ENCODE results near the gene SENP8.
A peak's percentile ranks its signal among the peaks of the same experiment; 100 is the strongest.
"Not testable (repeated sequence)": the region's sequence is repeated elsewhere in the genome, so short reads cannot be mapped to it uniquely, and the experiment has no call there.

Gene SENP8

DNA sequence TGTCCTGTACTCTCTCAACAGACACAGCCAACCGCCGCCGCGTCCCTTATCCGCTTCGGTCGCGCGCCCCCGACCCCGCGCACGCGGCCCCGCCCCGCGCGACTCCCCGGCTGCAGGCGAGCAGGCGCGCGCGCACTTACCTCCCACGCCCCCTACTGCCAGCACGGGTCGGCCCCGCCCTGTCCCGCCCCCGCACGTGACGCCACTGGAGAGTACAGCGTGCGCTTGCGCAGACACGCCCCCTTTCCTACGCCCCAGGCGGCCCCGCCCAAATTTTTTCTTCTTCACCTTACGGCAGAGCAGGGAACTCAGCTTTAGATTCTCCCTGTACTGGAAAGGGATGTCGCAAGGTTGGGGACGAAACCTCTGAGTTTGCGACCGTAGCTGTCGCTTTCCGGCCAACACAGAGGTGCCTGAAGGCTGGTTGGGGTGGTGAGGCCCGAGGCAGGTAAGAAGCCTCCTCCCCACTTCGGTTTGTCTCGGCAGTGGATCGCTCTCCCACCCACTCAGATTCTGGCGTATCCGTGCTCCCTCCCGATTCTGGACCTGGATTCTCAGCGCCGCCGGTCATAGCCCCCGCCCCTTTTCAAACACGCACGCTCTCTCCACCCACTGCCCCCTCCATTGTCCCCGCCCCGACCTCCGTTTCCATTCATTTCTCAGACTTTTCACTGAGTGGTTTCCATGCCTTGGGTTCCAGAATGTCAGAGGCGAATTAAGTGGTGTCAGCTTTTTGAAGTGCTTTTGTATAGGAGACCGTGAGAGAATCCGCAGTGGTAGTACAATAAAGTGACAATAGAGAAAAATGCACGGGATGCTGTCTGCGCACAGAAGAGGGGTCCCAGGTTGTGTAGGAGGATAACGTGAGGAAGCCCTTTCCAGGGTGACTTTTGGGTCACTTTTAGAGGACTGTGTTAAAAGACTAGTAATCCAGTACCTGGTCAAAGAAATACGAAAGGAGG, at the start of gene SENP8, which contains the start of gene MYO9A:
Gene SENP8 (plus strand): TSS at position 387 of the 962 bp plus-strand sequence. CDS start 21,221 bp downstream, outside the sequence.
Gene MYO9A (minus strand): TSS at position 134 of the 962 bp plus-strand sequence. CDS start 71,587 bp downstream, outside the sequence.
- peaks cover 34% of the 10 kb centered on the region for H3K4me1 Mint-ChIP-seq (ENCODE audit: low read depth)
- H3K9me3 Mint-ChIP-seq: no peaks in the 10 kb centered on the region
- peak within 1 kb of the TSS; percentile 99 for H3K27ac Mint-ChIP-seq
- H3K4me3 Mint-ChIP-seq: peak within 1 kb of the TSS; percentile 96
- H3K27me3 Mint-ChIP-seq: no peaks in the 10 kb centered on the region
- peak; percentile 99 for DNase-seq
- H3K36me3 Mint-ChIP-seq (ENCODE audit: low read depth): peaks cover 13% of the 10 kb centered on the region

DNA sequence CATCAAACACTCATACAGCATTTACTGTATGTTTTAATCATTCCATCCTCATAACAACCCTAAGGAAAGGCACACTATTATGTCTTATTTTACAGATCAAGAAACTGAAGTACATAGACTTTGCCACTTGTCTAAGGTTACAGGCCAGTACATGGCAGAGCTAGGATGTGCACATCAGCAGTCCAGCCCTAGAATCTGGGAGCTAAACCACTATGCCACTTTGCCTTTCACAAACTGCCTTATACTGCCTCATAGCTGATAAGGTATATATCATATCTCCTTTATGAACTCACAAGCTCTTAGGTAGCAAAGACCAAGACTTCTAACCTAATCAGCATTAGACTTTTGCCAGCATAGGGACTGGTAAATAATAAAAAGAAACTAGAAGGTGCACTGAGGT, 49.3 kb upstream of the SENP8 start:
- peaks cover 13% of the 10 kb centered on the region for H3K4me1 Mint-ChIP-seq (ENCODE audit: low read depth)

DNA sequence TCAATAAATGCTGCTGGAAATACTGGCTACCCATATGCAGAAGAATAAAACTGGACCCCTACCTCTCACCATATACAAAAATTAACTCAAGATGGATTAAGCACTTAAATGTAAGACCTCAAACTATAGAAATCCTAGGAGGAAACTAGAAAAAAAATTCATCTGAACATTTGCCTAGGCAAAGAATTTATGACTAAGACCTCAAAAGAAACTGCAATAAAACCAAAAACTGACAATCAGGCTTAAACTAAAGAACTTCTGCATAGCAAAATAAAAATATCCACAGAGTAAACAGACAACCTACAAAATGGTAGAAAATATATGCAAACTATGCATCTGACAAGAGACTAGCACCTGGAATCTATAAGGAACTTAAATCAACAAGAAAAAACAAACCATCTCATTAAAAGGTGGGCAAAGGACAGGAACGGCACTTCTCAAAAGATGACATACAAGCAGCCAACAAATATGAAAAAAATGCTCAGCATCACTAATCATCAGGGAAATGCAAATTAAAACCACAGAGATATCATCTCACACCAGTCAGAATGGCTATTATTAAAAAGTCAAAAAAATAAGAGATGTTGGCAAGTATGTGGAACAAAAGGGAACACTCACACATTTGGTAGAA, 47.3 kb upstream of the SENP8 start:
- peaks cover 14% of the 10 kb centered on the region for H3K4me1 Mint-ChIP-seq (ENCODE audit: low read depth)
- H3K36me3 Mint-ChIP-seq (ENCODE audit: low read depth): peaks cover 3% of the 10 kb centered on the region
- DNase-seq: no peak
- no peak overlapping the region for H3K27ac Mint-ChIP-seq
- no peak overlapping the region for H3K4me3 Mint-ChIP-seq
- no peaks in the 10 kb centered on the region for H3K9me3 Mint-ChIP-seq
- H3K27me3 Mint-ChIP-seq: no peaks in the 10 kb centered on the region

More for the DNA sequence above, 49.3 kb upstream of the SENP8 start:
- Mint-ChIP-seq H3K36me3 (ENCODE audit: low read depth) (peaks cover 3% of the 10 kb centered on the region), H3K9me3 (peaks cover 5% of the 10 kb centered on the region), H3K4me3 (no peak overlapping the region), H3K27me3 (no peaks in the 10 kb centered on the region), H3K27ac (no peak overlapping the region)
- DNase-seq: no peak

DNA sequence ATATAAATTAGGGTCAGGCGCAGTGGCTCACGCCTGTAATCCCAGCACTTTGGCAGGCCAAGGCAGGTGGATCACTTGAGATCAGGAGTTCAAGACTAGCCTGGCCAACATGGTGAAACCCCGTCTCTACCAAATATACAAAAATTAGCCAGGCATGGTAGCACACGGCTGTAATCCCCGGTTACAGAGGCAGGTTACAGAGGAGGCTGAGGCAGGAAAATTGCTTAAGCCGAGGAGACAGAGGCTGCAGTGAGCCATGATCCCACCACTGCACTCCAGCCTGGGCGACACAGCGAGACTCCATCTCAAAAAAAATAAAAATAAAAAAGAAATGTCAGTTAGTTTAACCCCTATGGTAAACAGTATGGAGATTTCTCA, 46.8 kb upstream of the SENP8 start:
- H3K4me3 Mint-ChIP-seq; H3K9me3 Mint-ChIP-seq; DNase-seq; H3K27ac Mint-ChIP-seq; H3K27me3 Mint-ChIP-seq; H3K36me3 Mint-ChIP-seq (ENCODE audit: low read depth): not testable (repeated sequence)
- peaks cover 15% of the 10 kb centered on the region for H3K4me1 Mint-ChIP-seq (ENCODE audit: low read depth)

DNA sequence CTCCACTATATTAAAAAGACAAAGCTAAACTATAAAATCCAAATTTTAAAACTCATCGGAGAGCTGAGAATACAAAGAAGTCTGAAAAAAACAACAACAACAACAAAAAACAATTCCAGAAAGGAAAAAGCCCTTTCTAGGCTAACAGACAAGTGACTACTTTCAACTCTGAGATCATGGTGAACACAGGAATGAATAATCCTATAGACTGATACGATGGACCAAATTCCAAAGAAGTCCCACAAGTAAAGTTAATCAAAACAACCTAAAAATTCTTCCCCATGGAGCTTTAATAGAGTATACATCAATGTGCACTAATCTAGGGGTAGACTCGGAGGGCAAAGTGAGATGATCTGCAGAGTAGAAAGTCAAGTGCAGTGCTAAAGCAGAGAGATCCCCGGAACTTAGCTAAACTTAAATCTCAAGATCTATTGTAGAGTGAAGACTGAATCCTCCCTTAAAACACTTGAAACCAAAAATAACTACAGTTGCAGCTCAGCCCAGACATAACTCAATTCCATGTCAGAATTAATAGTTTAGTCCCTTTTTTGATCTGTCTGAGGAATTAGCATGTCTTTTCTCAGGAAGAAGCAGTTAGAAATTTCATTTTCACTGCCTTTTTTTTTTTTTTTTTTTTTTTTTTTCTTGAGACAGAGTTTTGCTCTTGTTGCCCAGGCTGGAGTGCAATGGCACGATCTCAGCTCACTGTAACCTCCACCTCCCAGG, 43.7 kb upstream of the SENP8 start:
- no peak for DNase-seq
- H3K27ac Mint-ChIP-seq: no peak overlapping the region
- H3K9me3 Mint-ChIP-seq: no peaks in the 10 kb centered on the region
- peaks cover 3% of the 10 kb centered on the region for H3K36me3 Mint-ChIP-seq (ENCODE audit: low read depth)
- no peak overlapping the region for H3K4me3 Mint-ChIP-seq
- H3K4me1 Mint-ChIP-seq (ENCODE audit: low read depth): peaks cover 28% of the 10 kb centered on the region
- H3K27me3 Mint-ChIP-seq: no peaks in the 10 kb centered on the region

DNA sequence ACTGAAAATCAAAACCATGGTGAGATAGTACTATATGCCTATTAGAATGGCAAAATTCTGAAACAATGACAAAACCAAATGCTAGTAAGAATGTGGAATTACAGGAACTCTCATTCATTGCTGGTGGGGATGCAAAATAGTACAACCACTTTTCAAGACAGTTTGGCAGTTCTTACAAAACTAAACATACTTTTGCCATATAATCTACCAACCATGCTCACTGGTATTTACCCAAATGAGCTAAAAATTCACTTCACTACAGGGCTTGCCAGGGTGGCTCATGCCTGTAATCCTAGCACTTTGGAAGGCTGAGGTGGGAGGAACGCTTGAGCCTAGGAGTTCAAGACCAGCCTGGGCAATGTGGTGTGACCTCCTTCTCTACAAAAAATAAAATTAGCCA, 40.3 kb upstream of the SENP8 start:
- peaks cover under 1% of the 10 kb centered on the region for H3K9me3 Mint-ChIP-seq
- no peaks in the 10 kb centered on the region for H3K36me3 Mint-ChIP-seq (ENCODE audit: low read depth)
- H3K27me3 Mint-ChIP-seq: no peaks in the 10 kb centered on the region
- peaks cover 25% of the 10 kb centered on the region for H3K4me1 Mint-ChIP-seq (ENCODE audit: low read depth)
- no peak for DNase-seq
- no peak overlapping the region for H3K27ac Mint-ChIP-seq
- H3K4me3 Mint-ChIP-seq: no peak overlapping the region

DNA sequence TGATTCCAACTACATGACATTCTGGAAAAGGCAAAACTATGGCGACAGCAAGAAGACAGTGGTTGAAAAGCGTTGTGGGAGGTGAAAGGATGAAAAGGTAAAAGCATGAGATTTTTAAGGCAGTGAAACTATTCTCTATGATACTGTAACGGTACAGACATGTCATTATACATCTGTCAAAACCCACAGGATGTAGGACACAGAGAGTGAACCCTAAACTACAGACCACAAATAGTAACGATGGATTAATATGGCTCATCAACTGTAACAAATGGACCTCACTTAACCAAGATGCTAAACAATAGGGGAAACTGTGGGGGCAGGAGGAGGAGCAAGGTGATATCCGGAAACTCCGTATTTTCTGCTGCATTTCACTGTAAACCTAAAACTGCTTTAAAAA, 39.3 kb upstream of the SENP8 start:
- peaks cover 4% of the 10 kb centered on the region for H3K36me3 Mint-ChIP-seq (ENCODE audit: low read depth)
- DNase-seq: no peak
- peaks cover 9% of the 10 kb centered on the region for H3K9me3 Mint-ChIP-seq
- no peak overlapping the region for H3K27ac Mint-ChIP-seq
- no peaks in the 10 kb centered on the region for H3K27me3 Mint-ChIP-seq
- H3K4me1 Mint-ChIP-seq (ENCODE audit: low read depth): peaks cover 25% of the 10 kb centered on the region
- no peak overlapping the region for H3K4me3 Mint-ChIP-seq

DNA sequence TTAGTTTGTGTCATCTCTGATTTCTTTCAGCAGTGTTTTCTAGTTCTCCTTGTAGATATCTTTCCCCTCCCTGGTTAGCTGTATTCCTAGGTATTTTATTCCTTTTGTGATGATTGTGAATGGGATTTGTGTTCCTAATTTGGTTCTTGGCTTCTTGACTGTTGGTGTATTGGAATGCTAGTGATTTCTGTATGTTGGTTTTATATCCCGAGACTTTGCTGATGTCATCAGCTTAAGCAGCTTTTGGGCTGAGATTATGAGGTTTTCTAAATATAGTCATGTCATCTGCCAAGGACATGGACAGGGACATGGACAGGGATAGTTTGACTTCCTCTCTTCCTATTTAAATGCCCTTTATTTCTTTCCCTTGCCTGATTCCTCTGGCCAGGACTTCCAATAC, 36.0 kb upstream of the SENP8 start:
- Mint-ChIP-seq H3K36me3 (ENCODE audit: low read depth) (peaks cover 13% of the 10 kb centered on the region), H3K4me1 (ENCODE audit: low read depth) (peaks cover 17% of the 10 kb centered on the region), H3K9me3 (peaks cover 16% of the 10 kb centered on the region), H3K27me3 (no peaks in the 10 kb centered on the region), H3K4me3 (no peak overlapping the region), H3K27ac (no peak overlapping the region)
- no peak for DNase-seq

DNA sequence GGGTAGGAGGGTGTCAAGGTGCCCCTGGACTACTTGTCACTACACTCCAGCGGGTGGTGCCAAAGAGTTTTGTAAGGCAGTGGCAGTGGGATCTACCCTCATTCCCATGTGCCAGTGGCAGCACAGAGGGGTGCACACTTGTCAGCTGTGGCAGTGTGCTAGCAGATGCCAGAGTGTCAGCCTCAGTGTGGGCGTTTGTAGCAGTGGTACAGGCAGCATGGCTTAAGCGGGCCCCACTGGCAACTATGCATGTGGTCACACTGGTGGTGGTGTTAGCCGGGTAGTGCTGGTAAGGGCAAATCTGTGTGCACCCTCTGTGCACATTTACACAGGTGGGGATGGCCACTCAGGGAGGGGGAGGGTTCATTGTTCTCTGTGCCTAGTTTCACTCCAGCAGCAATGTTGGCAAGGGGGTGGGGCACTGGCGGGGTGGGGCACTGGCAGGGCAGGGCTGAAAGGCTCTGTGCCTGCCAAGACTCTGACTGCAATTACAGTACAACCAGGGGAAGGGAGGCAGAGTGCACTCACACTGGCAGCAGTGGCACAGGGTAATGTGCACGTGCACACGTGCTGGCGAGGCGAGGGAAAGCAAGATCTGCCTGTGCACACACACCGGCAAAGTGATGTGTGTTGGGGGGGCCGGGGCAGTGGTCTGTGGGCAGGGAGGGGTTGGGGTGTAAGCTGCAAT, 32.0 kb upstream of the SENP8 start:
- Mint-ChIP-seq H3K27me3 (no peaks in the 10 kb centered on the region), H3K4me3 (no peak overlapping the region), H3K4me1 (ENCODE audit: low read depth) (no peaks in the 10 kb centered on the region), H3K9me3 (peaks cover 16% of the 10 kb centered on the region), H3K36me3 (ENCODE audit: low read depth) (peaks cover 18% of the 10 kb centered on the region), H3K27ac (no peak overlapping the region)
- DNase-seq: no peak

DNA sequence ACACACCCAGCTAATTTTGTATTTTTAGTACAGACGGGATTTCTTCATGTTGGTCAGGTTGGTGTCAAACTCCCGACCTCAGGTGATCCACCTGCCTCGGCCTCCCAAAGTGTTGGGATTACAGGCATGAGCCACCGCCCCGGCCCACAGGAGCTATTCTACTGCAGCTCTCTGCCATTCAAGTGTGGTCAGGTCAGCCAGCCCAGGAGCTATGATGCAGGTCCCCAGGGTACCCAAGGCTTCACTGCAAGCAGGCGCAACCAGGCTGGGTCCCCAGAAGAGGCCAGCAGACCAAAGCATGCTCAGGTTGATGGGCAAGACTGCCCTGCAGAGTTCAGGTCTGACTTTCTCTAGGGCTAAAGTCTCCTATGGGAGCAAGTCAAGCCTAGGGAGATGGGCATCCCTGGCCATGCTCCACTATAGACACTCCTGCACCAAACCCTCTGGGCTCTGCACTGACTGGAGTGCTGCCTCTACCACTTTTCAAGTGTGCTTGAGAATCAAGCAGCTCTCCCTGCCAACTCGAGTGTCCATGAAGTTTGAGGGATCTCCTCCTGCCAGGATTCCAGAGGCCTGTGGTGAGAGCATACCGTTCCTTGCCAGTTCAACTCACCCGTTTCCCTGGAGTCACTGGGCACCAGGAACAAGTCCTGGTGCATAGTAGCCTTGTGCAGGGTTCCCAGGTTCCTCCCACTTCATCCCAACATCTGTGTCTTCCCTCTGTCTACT, 31.1 kb upstream of the SENP8 start:
- Mint-ChIP-seq H3K9me3 (peaks cover 16% of the 10 kb centered on the region), H3K4me1 (ENCODE audit: low read depth) (no peaks in the 10 kb centered on the region), H3K36me3 (ENCODE audit: low read depth) (peaks cover 21% of the 10 kb centered on the region), H3K4me3 (no peak overlapping the region), H3K27ac (no peak overlapping the region), H3K27me3 (no peaks in the 10 kb centered on the region)
- no peak for DNase-seq

DNA sequence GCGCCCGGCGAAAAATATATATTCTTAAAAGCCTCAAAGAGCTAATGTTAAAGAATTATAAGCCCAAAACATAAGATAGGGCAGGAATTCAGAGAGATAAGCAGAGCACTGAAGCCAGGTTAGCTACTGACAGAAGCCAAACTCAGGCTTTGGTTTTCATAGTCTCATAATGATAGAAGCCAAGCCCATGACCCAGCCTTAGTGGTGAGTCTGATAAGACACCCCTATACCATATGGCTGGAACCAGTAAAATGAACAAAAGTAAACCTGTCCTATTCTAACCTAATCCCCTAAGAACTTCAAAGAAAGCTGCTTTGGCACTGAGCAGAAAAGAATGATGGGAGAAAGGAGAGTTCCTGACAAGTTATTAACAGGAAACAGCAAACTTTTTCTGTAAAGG, 26.2 kb upstream of the SENP8 start:
- Mint-ChIP-seq H3K27ac (no peak overlapping the region), H3K4me1 (ENCODE audit: low read depth) (peaks cover 6% of the 10 kb centered on the region), H3K4me3 (no peak overlapping the region), H3K9me3 (no peaks in the 10 kb centered on the region), H3K36me3 (ENCODE audit: low read depth) (peaks cover 14% of the 10 kb centered on the region), H3K27me3 (no peaks in the 10 kb centered on the region)
- no peak for DNase-seq

DNA sequence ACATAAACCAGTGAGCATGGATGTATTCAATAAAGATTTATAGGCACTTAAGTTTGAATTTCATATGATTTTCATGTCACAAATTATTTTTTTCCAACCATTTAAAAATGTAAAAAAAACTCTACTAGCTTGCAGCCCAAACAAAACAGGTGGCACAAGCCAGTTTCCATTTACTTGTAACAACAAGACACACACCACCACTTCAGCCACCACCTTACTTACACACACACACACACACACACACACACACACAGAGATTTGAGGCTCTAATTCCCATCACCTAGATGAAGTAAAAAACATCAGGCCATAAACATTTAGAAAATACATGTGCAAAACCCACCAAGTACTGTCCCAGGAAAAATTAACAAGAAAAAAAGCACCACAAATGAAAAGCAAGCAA, 25.5 kb upstream of the SENP8 start:
- H3K27ac Mint-ChIP-seq: no peak overlapping the region

DNA sequence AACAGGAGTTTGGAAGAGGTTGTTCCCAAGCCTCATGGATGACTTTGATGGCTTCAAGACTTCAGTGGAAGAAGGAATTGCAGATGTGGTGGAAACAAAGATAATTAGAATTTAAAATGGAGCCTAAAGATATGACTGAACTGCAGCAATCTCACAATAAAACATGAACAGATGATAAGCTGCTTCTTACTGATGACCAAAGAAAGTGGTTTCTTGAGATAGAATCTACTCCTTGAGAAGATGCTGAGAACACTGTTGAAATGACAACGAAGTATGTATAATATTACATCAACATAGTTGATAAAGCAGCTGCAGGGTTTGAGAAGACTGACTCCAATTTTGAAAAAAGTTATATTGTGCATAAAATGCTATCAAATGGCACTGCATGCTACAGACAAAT, 21.4 kb upstream of the SENP8 start:
- Mint-ChIP-seq H3K36me3 (ENCODE audit: low read depth) (peaks cover 12% of the 10 kb centered on the region), H3K27me3 (no peaks in the 10 kb centered on the region), H3K27ac (no peak overlapping the region), H3K4me3 (no peak overlapping the region), H3K9me3 (no peaks in the 10 kb centered on the region), H3K4me1 (ENCODE audit: low read depth) (peaks cover 9% of the 10 kb centered on the region)
- no peak for DNase-seq

More for the DNA sequence above, 25.5 kb upstream of the SENP8 start:
- Mint-ChIP-seq H3K9me3 (no peaks in the 10 kb centered on the region), H3K36me3 (ENCODE audit: low read depth) (peaks cover 13% of the 10 kb centered on the region), H3K4me1 (ENCODE audit: low read depth) (peaks cover 6% of the 10 kb centered on the region), H3K27me3 (no peaks in the 10 kb centered on the region), H3K4me3 (no peak overlapping the region)
- DNase-seq: no peak

Measured in activated T-cell treated with anti-CD3 and anti-CD28 coated beads, Interleukin-2, amount 50 U/mL, for 24 hours (primary cell).